ENCODE measurements around the gene XRCC2. TPM values are rescaled to one million over a fixed set of nuclear protein-coding genes. Genes with fewer than 3 reads are reported as not detected.
"Not testable (repeated sequence)": the region's sequence is repeated elsewhere in the genome, so short reads cannot be mapped to it uniquely, and the experiment has no call there.

Gene XRCC2
- polyA plus RNA-seq, 4 donors, result 6.0 to 7.4 (median 6.3) TPM

DNA sequence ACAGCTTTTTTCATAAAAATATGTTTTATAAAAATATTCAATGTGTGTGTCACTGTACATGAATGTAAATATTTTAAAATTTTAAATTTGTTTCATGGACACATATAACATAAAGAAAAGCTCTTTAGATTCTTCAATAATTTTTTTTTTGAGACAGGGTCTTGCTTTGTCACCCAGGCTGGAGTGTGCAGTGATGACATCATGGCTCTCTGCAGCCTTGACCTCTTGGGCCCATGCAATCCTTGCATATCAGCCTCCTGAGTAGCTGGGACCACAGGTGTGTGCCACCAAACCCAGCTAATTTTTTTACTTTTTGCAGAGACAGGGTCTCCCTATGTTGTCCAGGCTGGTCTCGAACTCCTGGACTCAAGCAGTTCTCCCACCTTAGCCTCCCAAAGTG lies 9.9 kb downstream of the XRCC2 start:
- DNase-seq (ENCODE audit: low read depth in 4 of 4, low spot score in 3 of 4), result no peak

DNA sequence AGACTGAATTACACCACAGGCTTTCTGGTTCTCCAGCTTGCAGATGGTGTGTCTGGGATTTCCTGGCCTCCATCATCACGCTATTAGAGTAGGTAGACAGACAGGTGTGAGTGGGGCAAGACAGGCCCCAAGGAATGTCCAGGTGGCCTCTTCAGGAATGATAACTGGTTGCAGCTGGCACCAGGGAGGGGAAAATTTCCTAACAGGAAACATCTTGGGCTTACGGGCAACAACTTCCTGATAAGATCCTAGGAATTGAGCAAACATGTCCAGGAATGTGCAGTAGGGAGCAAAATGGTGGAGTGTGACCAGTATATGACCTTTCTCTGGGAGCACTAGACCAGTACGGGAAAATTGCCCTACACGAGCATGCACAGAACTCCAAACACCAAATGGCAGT lies 11.3 kb downstream of the XRCC2 start:
- DNase-seq (ENCODE audit: low read depth in 4 of 4, low spot score in 3 of 4), result no peak

DNA sequence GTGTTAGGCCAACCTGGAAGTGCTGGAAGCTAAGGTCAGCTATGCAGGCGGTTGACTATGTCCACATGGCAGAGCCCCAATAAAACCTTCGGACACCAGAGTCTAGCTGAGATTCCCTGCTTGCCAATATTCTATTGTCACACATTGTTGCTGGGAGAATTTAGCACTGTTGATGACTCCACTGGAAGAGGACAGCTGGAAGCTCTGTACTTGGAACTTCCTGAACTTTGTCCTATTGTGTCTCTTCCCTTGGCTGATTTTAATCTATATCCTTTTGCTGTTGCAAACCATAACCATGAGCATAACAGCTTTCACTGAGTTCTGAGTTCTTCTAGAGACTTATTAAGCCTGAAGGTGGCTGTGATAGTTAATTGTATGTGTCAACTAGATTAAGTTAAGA lies 12.0 kb downstream of the XRCC2 start:
- DNase-seq (ENCODE audit: low read depth in 4 of 4, low spot score in 3 of 4), result no peak

DNA sequence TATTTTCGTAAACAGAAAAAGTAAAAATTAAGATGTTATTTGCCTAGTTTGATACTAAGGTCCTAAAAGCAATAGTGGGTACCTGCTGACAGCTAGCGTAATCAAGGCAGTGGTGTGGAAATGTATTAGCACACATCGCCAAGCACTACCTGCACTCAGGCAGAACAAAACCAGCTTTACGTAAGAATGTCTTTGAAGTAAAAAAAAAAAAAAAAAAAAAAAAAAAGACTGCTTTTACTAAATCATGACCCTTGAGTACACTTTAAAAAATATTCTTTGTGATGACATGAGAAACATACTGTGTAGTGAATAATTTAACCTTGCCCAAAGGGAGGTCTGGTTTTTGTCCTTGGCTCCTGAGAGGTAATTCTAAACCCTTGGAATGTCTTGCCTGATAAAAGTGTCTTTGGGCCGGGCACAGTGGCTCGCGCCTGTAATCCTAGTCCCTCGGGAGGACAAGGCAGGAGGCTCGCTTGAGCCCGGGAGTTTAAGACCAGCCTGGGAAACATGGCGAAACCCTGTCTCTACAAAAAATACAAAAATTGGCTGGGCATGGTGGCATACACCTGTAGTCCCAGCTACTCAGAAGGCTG lies 12.7 kb downstream of the XRCC2 start:
- DNase-seq (ENCODE audit: low read depth in 4 of 4, low spot score in 3 of 4), result no peak

DNA sequence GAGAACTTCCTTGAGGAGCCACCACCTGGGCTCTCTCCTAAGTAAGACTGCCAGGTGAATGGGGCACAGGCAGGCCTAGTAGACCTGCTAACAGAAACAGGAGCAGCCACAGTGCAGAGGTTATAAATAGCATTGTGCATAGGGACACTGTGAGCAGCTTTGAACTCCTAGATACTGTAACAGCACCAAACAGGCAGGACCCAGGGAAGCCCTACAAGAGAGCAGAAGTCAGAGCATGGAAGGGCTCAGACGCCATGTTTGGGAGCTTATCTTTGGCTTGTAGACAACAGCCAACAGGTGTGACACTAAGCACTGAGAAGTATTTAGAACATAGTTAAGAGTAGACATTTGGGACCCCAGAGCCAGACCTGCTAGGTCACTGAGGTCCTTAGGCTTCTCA lies 14.5 kb downstream of the XRCC2 start:
- DNase-seq (ENCODE audit: low read depth in 4 of 4, low spot score in 3 of 4), result no peak

DNA sequence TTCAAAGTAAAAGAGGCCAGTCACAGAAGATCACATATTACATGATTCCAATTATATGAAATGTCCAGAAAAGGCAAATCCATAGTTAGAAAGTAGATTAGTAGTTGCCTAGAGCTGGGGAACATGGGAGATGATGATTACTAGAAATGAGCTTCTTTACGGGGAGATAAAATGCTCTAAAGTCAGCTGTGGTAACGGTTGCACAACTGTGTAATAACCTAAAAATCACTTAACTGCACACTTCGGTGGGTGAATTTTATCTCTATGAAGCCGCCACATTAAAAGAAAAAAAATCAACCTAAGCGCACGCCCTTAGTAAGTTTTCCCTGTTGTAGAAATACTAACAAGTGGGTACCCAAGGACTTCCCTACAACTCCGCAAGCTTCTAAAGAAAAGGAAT lies 15.9 kb downstream of the XRCC2 start:
- no peak for DNase-seq (ENCODE audit: low read depth in 4 of 4, low spot score in 3 of 4)

DNA sequence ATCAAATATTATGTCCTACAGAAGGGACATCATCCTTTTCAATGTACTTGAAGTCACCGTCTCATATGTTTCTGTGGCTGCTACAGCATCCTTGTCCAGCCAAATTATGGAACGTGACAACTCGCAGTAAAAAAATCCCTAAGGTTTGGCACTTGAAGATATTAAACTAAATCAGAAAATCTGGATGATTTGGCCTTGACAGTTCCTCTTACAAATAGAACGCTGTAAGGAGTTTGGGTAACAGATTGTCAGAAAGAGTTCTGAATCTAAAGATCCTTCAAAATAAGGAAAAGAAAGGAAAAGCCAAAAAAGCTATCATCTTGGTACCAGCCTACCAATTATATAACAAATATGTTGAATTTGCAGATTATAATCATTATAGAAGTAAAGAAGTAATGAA lies 21.0 kb downstream of the XRCC2 start:
- no peak for DNase-seq (ENCODE audit: low read depth in 4 of 4, low spot score in 3 of 4)

DNA sequence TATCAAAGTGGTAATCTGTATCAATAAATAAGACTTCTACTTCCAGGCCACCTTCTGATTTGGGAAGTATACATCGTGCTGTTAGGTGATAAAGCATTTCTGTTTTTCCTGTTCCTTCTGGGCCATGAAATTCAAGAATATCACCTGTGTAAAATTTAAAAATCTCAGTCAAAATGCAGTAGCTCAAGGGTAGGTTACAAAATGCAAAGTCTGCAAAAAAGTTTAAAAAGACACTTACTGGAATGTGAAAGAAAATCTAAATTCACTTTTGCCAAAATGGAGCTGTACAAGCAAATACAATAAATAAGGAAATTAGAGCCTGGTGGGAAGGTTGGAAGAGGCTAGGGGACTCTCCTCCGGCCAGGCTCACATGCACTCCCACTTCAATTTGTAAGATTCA lies 26.7 kb downstream of the XRCC2 start:
- no peak for DNase-seq (ENCODE audit: low read depth in 4 of 4, low spot score in 3 of 4)

DNA sequence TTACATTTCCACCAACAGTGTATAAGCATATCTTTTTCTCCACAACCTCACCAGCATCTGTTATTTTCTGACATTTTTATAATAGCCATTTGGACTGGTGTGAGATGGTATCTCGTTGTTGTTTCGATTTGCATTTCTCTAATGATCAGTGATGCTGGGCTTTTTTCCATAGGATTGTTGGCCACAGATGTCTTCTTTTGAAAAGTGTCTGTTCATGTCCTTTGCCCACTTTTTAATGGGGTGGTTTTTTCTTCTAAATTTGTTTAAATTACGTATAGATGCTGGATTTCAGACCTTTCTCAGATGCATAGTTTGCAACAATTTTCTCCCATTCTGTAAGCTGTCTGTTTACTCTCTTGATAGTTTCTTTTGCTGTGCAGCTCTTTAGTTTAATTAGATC lies 28.9 kb downstream of the XRCC2 start:
- DNase-seq (ENCODE audit: low read depth in 4 of 4, low spot score in 3 of 4), result no peak

DNA sequence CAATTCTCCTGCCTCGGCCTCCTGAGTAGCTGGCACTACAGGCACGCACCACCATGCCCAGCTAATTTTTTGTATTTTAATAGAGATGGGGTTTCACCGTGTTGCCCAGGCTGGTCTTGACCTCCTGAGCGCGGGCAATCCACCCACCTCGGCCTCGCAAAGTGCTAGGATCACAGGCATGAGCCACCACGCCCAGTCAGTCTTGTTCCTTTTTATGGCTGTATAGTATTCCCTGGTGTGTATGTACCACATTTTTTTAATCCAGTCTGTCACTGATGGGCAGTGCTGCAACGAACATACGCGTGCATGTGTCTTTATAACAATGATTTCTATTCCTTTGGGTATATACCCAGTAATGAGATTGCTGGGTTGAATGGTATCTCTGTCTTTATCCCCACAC lies 29.4 kb downstream of the XRCC2 start:
- DNase-seq (ENCODE audit: low read depth in 4 of 4, low spot score in 3 of 4), result not testable (repeated sequence)

DNA sequence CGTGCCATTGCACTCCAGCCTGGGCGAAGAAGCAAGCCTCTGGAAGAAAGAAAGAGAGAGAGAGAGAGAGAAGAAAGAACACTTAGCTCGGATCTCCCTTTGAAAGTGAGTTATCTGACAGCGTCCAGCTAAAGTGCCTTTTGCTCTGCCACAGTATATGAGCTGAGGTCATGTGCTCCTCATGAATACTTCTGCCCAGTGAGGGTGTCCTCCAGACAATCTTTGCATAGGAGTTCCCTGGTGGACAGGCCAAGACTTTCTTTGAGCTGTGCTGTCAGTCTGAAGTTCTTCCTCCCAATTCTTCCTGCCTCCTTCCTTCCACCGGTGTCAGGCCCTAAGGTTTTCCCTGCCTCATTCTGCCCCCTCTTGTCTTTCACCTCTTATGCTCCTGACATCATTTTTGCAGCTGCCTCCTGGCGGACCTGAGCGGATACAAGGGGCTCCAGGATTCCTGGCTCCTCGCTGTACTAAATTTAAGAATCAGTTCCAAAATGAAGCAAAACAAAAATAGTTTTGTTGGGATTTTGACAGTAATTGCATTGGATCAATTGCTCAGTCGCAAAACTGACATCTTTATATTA lies 31.9 kb downstream of the XRCC2 start:
- no peak for DNase-seq (ENCODE audit: low read depth in 4 of 4, low spot score in 3 of 4)

DNA sequence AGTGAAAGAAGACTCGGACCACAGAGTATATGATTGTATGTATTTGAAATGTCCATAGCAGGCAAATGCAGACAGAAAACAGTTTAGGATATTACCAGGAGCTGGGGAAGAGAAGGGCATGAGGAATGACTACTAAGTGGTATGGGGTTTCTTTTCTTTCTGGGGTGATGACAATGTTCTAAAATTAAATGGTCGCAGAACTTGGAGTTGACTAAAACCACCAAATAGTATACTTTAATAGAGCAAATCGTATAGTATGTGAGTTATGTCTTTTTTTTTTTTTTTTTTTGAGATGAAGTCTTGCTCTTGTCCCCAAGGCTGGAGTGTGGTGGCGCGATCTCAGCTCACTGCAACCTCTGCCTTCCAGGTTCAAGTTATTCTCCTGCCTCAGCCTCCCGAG lies 34.6 kb downstream of the XRCC2 start:
- no peak for DNase-seq (ENCODE audit: low read depth in 4 of 4, low spot score in 3 of 4)

DNA sequence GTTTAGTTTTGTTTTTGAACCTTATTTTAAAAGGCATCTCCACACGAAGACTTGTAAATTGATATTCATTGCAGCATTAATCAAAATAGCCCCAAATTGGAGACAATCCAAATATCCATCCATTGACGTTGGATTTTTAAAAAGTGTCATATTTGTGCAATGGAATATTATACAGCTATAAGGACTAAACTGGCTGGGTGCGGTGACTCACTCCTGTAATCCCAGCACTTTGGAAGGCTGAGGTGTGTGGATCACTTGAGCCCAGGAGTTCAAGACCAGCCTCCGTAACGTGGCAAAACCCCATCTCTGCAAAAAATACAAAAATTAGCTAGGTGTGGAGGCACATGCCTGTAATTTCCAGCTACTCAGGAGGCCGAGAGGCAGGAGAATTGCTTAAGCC lies 35.1 kb downstream of the XRCC2 start:
- no peak for DNase-seq (ENCODE audit: low read depth in 4 of 4, low spot score in 3 of 4)

DNA sequence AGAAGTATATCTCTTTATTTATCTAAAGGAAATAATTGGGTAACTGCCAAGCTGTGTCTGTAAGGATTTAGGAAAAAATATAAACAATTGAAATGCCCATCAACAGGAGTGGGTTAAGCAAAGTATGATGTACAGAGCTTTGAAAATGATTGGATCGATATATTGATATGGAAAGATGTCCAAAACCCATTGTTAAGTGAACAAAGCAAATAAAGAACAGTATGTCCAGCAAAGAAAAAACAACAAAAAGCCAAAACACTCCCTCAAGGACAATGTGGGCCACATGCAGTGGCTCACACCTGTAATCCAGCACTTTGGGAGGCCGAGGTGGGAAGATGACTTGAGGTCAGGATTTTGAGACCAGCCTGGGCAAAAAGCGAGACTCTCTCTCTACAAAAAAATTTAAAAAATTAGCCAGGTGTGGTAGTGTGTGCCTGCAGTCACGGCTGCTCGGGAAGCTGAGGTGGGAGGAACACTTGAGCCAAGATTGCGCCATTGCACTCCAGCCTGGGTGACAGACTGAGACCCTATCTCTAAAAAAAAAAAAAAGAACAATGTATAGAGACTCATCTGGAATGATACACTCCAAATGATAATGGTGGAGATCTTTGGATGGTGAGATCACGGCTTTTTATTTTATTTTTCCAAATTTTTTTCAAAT lies 37.9 kb downstream of the XRCC2 start:
- no peak for DNase-seq (ENCODE audit: low read depth in 4 of 4, low spot score in 3 of 4)

DNA sequence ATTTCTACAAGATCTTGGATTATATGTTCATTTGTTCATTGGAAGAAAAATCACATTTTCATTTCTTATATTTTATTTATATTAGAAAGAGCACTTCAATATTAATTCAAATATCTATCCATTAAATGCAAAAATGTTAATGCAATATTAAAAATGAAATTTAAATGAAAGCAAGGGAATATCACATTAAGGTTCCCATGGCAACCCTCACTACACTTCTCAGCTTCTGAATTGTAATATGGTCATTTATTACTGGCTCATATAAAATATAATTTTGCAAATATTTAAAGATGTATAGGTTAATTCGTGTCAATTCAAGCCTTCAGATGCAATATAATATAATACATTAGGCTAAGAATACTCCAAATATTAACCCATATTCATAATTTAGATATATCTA lies 38.8 kb downstream of the XRCC2 start:
- DNase-seq (ENCODE audit: low read depth in 4 of 4, low spot score in 3 of 4), result no peak

DNA sequence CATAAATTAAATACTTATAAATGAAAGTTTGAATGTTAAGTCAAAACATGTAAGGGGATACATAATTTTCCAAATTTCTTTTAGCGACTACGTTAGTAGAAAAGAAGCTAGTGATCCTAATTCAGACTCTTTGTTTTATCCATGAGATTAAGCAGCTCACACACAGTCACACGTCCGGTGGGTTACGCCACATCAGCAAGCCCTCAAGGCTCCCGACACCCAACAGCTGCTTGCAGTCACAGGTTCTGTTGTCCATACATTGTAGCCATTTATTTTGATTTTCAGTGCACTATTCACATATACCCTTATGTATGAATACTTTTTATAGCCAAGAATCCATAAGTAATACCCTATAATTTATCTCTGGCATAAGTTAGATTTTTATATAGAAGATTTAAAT lies 39.5 kb downstream of the XRCC2 start:
- no peak for DNase-seq (ENCODE audit: low read depth in 4 of 4, low spot score in 3 of 4)

DNA sequence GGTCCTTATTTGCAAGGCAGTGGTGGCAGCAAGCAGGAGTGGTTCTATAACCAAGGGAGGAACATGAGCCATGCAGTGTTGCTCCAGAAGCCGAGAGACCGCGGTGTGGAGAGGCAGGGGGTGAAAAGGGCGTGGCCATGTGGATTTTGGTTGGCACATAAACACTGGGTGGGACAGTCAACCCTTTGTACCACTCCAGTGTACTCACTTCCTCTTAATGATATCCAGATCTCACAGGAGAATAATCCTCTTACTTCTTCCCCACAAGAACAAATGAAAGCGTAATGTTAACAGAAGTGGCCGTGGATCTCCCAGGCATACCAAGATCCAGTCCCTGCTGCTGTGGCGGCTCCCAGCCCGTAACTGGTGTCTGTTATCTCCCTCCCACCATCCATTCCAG lies 42.4 kb downstream of the XRCC2 start:
- DNase-seq (ENCODE audit: low read depth in 4 of 4, low spot score in 3 of 4), result no peak

DNA sequence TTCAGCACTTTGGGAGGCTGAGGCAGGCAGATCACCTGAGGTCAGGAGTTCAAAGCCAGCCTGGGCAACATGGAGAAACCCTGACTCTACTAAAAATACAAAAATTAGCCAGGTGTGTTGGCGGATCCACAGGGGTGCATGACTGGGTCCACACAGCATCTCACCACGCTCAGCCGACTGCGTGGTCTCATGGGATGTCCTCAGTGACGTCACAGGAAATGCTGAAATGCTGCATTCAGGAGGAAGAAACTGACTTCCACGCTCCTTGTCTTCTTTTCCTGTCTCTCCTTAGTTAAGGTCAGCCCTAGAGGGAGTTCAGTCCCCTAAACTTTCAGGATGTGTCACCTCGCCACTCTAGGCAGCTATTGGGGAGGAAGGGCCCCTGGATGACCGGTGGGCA lies 42.9 kb downstream of the XRCC2 start:
- DNase-seq (ENCODE audit: low read depth in 4 of 4, low spot score in 3 of 4), result no peak

DNA sequence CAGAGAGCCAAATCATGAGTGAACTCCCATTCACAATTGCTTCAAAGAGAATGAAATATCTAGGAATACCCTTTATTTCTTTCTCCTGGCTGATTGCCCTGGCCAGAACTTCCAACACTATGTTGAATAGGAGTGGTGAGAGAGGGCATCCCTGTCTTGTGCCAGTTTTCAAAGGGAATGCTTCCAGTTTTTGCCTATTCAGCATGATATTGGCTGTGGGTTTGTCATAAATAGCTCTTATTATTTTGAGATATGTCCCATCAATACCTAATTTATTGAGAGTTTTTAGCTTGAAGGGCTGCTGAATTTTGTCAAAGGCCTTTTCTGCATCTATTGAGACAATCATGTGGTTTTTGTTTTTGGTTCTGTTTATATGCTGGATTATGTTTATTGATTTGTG lies 47.2 kb downstream of the XRCC2 start:
- not testable (repeated sequence) for DNase-seq (ENCODE audit: low read depth in 4 of 4, low spot score in 3 of 4)

DNA sequence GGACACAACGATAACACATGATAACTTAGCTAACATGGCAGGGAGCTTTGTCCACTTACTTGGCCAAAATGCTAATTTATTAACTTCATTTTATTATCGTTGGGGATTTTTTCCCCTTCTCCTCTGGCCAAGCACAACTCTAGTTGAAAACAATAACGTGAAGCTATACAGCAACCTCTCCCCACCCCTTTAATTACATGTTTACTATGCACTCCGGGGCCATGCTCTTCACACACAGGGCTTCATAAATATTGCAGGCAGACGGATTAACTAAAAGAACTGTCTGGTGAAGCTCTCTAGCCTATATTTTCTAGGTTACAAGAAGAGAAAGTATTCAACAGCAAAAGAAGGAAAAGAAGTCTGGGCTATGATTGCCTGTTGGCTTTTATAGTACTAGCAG lies 51.7 kb downstream of the XRCC2 start:
- no peak for DNase-seq (ENCODE audit: low read depth in 4 of 4, low spot score in 3 of 4)

DNA sequence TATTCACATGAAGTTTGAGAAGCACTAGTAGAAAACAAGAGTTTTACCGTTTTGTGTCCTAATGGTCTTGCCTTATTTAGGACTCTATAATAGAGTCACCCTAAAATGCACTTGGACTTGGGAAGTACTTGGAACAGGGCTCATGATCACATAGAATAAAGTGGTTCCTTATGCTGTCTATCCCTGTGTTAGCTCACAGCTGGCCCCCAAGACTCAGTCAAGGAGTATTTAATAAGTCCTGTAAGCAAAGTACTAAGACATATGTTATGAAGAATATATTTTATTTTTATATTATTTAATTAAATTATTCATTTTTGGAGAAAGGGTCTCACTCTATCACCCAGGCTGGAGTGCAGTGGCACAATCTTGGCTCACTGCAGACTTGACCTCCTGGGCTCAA lies 54.5 kb downstream of the XRCC2 start:
- no peak for DNase-seq (ENCODE audit: low read depth in 4 of 4, low spot score in 3 of 4)

DNA sequence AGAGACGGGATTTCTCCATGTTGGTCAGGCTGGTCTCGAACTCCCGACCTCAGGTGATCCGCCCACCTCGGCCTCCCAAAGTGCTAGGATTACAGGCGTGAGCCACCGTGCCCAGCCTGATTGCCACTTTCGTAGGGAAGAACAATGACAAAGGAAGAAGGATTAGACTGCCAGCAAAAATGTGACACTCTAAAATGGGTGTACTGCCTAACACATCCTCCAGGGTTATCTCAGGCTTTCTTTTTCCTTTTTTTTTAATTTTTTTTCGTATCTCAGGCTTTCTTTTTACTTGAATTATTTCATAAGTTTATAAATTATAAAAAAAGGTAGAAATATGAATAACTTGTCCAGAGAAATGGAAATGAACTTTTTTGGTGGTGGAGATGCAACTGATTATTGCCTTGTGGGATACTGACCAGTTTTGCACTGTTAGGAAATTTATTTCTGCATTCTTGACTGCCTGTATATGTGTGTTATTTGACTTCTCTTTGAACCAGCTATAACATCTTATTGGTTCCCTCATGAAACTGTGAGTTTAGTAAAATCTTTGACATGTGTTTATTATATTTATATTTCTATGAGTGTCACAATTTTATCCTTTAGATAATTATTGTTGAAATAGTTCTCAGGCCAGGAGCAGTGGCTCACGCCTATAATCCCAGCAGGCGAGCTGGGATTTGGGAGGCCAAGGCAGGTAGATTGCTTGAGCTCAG lies 56.8 kb downstream of the XRCC2 start:
- no peak for DNase-seq (ENCODE audit: low read depth in 4 of 4, low spot score in 3 of 4)

All from right renal pelvis (tissue), 4 donors.